ENCODE measurements around the gene CTBP2.

DNA sequence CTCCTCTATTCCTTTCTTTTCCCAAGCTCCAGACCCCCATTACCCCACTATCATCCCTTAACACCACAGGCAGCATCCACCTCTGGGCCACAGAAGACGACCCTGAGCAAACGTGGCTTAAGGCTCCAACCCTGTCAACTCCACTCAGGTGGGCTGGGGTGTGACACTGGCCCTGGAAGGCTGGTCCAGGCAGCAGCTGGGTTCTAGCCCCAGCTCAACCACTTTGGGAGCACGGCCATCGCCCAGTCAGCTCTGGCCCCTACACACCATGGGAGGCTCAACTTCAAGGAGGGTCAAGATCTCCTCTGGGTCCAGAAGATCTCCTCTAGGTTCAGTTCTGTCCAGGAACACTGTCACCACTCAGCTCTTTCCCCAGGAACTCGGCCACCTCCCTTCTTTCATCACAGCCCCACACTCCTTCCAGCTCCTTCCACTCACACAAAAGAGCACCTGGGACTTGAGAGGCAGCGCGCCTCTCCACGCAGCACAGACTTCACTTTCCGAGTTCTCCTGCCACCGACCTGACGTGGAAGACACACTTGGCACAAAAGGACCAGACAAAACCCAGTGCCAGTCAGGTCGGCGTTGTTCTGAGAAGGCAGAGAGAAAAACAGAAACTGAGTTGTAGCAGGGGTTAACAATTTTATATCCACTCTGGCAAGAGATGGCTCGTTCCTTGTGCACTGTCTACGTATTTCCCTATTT is 84.1 kb downstream of the CTBP2 start:
- TF ChIP-seq, protein P1, sequence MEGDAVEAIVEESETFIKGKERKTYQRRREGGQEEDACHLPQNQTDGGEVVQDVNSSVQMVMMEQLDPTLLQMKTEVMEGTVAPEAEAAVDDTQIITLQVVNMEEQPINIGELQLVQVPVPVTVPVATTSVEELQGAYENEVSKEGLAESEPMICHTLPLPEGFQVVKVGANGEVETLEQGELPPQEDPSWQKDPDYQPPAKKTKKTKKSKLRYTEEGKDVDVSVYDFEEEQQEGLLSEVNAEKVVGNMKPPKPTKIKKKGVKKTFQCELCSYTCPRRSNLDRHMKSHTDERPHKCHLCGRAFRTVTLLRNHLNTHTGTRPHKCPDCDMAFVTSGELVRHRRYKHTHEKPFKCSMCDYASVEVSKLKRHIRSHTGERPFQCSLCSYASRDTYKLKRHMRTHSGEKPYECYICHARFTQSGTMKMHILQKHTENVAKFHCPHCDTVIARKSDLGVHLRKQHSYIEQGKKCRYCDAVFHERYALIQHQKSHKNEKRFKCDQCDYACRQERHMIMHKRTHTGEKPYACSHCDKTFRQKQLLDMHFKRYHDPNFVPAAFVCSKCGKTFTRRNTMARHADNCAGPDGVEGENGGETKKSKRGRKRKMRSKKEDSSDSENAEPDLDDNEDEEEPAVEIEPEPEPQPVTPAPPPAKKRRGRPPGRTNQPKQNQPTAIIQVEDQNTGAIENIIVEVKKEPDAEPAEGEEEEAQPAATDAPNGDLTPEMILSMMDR (IDR thresholded peaks at IDR 0.05; ENCODE audit: low read depth, low read length, missing input control): no peak
- TF ChIP-seq SP1 (IDR thresholded peaks at IDR 0.05): no peak
- TF ChIP-seq, protein P2, sequence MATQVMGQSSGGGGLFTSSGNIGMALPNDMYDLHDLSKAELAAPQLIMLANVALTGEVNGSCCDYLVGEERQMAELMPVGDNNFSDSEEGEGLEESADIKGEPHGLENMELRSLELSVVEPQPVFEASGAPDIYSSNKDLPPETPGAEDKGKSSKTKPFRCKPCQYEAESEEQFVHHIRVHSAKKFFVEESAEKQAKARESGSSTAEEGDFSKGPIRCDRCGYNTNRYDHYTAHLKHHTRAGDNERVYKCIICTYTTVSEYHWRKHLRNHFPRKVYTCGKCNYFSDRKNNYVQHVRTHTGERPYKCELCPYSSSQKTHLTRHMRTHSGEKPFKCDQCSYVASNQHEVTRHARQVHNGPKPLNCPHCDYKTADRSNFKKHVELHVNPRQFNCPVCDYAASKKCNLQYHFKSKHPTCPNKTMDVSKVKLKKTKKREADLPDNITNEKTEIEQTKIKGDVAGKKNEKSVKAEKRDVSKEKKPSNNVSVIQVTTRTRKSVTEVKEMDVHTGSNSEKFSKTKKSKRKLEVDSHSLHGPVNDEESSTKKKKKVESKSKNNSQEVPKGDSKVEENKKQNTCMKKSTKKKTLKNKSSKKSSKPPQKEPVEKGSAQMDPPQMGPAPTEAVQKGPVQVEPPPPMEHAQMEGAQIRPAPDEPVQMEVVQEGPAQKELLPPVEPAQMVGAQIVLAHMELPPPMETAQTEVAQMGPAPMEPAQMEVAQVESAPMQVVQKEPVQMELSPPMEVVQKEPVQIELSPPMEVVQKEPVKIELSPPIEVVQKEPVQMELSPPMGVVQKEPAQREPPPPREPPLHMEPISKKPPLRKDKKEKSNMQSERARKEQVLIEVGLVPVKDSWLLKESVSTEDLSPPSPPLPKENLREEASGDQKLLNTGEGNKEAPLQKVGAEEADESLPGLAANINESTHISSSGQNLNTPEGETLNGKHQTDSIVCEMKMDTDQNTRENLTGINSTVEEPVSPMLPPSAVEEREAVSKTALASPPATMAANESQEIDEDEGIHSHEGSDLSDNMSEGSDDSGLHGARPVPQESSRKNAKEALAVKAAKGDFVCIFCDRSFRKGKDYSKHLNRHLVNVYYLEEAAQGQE (IDR thresholded peaks at IDR 0.05): no peak
- no peak for TF ChIP-seq YY1 (IDR thresholded peaks at IDR 0.05)
- TF ChIP-seq JUND (IDR thresholded peaks at IDR 0.05): no peak
